ENCODE data around the gene RNF217. TPM values are rescaled to one million over a fixed set of nuclear protein-coding genes. Genes with fewer than 3 reads are reported as not detected.

The RNF217 gene
- total and polyA plus RNA-seq, 2 of the 8 experiments (the other 6 are each of a cell fraction or from before 2014, with no cell fraction given), result 2.0 to 8.9 TPM

DNA sequence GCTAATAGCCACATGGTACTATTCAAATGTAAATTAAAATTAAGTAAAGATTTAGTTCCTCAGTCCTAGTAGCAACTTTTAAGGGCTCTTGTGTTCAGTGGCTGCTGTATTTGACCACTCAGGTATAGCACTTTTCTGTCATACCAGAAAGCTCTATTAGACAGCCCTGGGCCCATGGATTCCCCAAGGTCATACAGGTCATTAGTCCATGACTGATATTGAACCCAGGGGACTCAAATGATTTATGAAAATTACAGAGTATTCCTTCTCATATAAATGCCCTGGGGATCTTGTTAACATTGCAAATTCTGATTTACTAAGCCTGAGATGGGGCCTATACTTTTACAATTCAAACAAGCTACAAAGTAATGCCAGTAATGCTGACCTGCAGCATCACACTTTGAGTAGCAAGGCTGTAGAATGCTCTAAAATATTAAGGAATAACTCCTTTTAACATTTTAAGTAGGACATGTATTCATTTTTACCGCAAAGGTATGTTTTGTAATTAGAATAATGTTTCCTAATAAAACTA, 29.6 kb downstream of the RNF217 start:
- ChIA-PET CTCF (ENCODE audit: partially characterized antibody) (interaction anchor here (0.6 to 1.2 kb wide), 2 partner anchors 17 to 1379 kb away, joined by 4 read pairs; no protein-coding TSS in a partner anchor), POLR2A (ENCODE audit: partially characterized antibody) (interaction anchor here (0.8 kb wide), 1 partner anchor 19 kb away, joined by 4 read pairs; no protein-coding TSS in a partner anchor)
- Histone ChIP-seq H3K14ac (ENCODE audit: insufficient read length) (no peak overlapping the region), H2BK5ac (ENCODE audit: low read depth, low read length) (no peak overlapping the region), H3K9ac (replicated peaks in 1 of 4; ENCODE audit: extremely low read depth in 1 of 4, low read depth in 3 of 4, low read length in 3 of 4) (no peak overlapping the region), H2AFZ (ENCODE audit: low read length) (no peak overlapping the region), H4K8ac (ENCODE audit: extremely low read depth, insufficient read depth, low read length) (no peak overlapping the region), H3K4me3 (ENCODE audit: extremely low read depth in 1 of 4, insufficient read depth in 2 of 4, low read depth in 3 of 4, low read length in 4 of 4) (no peak overlapping the region), H3K4me1 (replicated peaks in 1 of 4; ENCODE audit: control insufficient read depth in 3 of 4, insufficient read depth in 4 of 4, low read length in 3 of 4) (peaks cover 0 to 3% (median 0%) of the 10 kb centered on the region in 4 experiments; a peak in 1 of 7 replicates), H3K27me3 (replicated peaks in 1 of 4; ENCODE audit: control insufficient read depth in 3 of 4, extremely low read depth in 1 of 4, insufficient read depth in 3 of 4, low read length in 3 of 4) (no peaks in the 10 kb centered on the region), H3K27ac (ENCODE audit: low read depth, low read length) (no peak overlapping the region), H2BK12ac (ENCODE audit: low read depth, low read length) (no peak overlapping the region), H2BK15ac (ENCODE audit: low read length) (no peak overlapping the region), H2BK120ac (replicated peaks; ENCODE audit: low read depth, low read length) (no peak overlapping the region), H3K23ac (ENCODE audit: insufficient read length) (no peak overlapping the region), H4K5ac (ENCODE audit: insufficient read length, low read depth, low read length) (no peak overlapping the region), H3K4me2 (ENCODE audit: insufficient read depth in 1 of 2, low read depth in 2 of 2, low read length in 2 of 2) (no peak overlapping the region), H3K4ac (replicated peaks; ENCODE audit: insufficient read length, low read depth, low read length) (no peak overlapping the region), H4K91ac (replicated peaks; ENCODE audit: insufficient read length, low read length) (no peak overlapping the region), H3K79me2 (ENCODE audit: control insufficient read depth in 1 of 2, insufficient read depth in 2 of 2, low read length in 2 of 2) (no peaks in the 10 kb centered on the region), H2AK5ac (ENCODE audit: low read depth, low read length) (no peak overlapping the region), H3K9me3 (ENCODE audit: insufficient read depth in 2 of 2, low read depth in 1 of 2, low read length in 1 of 2) (0 out of 4 replicates have a peak, but pooled peaks cover 0 to 3% of the 10 kb centered on the region in 2 experiments), H3K23me2 (ENCODE audit: low read depth, low read length) (no peaks in the 10 kb centered on the region), H3K79me1 (ENCODE audit: low read depth, low read length) (no peaks in the 10 kb centered on the region; the same call in 1 of the 2 replicates), H2BK20ac (ENCODE audit: low read length) (no peak overlapping the region), H3K36me3 (ENCODE audit: control insufficient read depth in 2 of 4, insufficient read depth in 4 of 4, low read length in 3 of 4) (no peaks in the 10 kb centered on the region), H4K20me1 (replicated peaks in 1 of 2; ENCODE audit: control insufficient read depth in 1 of 2, insufficient read depth in 2 of 2, low read length in 2 of 2) (no peaks in the 10 kb centered on the region), H3K18ac (ENCODE audit: extremely low read depth, low read length) (no peak overlapping the region), H3K56ac (replicated peaks; ENCODE audit: insufficient read length, low read depth, low read length) (no peak overlapping the region)
- no peak for FAIRE-seq
- 94% methylated on average over 1 of the region's 1 CpG; no CpG with 5 or more reads in 1 of the 2 experiments for WGBS, 2 experiments (ENCODE audit: extremely low coverage in 1 of 2, insufficient coverage in 1 of 2, insufficient read length in 1 of 2, insufficient replicate concordance in 2 of 2, low coverage in 1 of 2, low lambda C conversion rate in 2 of 2, missing lambda C conversion rate in 1 of 2)
- no peak for DNase-seq (ENCODE audit: low read depth in 1 of 2, low spot score in 2 of 2)
- TF ChIP-seq CHD1 (IDR thresholded peaks at IDR 0.05; ENCODE audit: low read depth, low read length), result no peak
- no peak for TF ChIP-seq KDM1A (IDR thresholded peaks at IDR 0.05; ENCODE audit: borderline replicate concordance, low read length)
- TF ChIP-seq BRCA1 (IDR thresholded peaks at IDR 0.05; ENCODE audit: low read depth, low read length), result no peak
- no peak for TF ChIP-seq GABPA (IDR thresholded peaks at IDR 0.05; ENCODE audit: borderline replicate concordance, insufficient read depth, low read length)
- TF ChIP-seq NRF1 (IDR thresholded peaks at IDR 0.05; ENCODE audit: low read depth, low read length), result no peak
- TF ChIP-seq SUZ12 (IDR thresholded peaks at IDR 0.05; ENCODE audit: low read length), result no peak
- TF ChIP-seq BACH1 (IDR thresholded peaks at IDR 0.05; ENCODE audit: low read length), result no peak
- no peak for TF ChIP-seq GTF2F1 (IDR thresholded peaks at IDR 0.05; ENCODE audit: borderline replicate concordance, low read depth, low read length)
- no peak for TF ChIP-seq HDAC6 (IDR thresholded peaks at IDR 0.05; ENCODE audit: low read depth, low read length)
- TF ChIP-seq FOSL1 (IDR thresholded peaks at IDR 0.05; ENCODE audit: insufficient read depth, low read depth, low read length), result no peak

Data from H1 (cell line).